GM18858 (cell line): ENCODE results near the gene SPTBN1.

Experiments
- ATAC-seq: cut with Tn5 transposase; IDR thresholded peaks from one replicate; pipeline ENCODE4 v1.9.1; 2021; ENCODE audit not compliant: unreplicated experiment

The SPTBN1 gene

DNA sequence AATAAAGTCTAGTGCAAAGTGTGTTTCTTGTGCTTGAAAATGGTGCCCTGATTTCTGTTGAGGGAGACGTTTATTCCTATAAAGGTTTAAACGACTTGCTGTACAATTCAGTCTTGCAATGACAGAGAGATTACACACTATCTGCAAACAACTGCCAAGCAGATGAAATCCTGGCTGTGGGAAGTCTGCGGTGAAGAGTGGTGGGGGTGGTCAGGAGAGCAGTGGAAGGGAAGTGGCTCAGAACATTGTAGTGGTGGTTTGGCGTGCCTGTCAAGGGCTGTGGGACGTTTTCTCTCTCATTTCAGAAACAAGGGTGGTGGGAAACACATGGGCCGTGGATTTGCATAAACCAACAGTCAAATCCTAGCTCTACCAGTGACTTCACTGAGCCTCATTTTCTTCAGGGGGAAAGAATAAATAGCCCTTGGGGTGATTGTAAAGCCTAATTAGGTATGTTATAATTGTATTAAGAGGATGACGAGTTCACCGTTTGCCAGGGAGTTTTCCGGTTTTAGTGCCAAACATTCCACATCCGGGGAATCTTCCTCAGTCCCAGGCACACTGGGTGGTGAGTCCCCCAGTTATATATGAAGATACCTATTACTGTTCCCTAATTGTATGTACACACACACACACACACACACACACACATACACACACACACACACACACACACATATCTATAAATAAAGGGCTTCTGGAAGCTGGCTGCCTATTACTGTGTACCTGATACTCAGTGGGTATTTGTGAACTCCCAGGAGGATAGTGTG lies 115.0 kb downstream of the SPTBN1 start:
- ATAC-seq = peak; percentile 56

DNA sequence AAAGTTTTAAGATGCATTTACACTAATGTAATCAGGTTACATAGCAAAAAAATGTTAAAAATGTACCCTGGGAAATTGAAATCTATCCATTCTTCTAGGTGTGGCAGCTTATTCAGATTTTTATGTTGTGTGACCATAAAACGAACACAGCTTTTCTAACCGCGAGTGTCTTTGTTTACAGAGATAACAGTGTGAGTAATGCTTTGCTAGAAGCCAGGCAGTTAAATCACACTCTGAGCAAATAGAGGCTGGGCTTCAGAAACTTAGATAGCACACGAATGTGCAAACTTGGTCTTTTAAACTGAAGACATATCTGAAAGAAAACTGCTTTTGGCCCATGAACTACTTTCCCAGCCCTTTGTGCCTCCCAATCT lies 116.1 kb downstream of the SPTBN1 start:
- no peak for ATAC-seq

DNA sequence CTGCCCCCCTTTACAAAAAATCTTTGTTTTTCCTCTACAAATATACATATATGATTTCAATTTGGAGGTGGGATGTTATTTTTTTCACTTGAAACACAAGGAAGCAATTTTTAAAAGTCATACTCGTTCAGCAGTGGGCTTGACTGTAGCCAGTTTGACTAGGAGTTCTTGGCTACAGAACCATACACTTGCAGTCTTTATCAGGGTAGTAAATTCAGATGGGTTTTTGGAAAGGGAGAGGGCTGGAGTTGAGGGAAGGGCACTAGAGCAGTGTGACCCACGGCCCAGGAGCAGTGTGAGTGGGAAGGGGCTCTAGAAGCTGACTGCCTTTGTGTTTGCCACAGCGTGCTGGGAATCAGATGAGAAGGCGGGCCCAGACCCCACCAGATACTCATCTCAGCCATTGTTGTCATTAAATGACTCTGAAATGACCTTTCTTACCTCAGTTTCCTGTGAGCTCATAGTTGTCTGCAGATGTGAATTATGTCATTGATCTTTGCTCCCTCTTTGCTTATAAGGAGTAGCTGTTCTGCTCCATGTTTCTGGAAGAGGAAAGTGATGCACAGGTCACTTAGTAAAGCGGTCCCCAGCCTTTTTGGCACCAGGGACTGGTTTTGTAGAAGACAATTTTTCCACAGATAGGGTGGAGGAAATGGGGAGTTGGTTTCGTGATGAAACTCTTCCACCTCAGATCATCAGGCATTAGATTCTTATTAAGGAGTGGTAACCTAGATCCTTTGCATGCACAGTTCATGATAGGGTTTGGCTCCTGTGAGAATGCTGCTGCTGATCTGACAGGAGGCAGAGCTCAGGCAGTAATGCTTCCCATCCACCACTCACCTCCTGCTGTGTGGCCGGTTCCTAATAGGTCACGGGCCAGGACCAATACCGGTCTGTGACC lies 116.8 kb downstream of the SPTBN1 start:
- no peak for ATAC-seq

DNA sequence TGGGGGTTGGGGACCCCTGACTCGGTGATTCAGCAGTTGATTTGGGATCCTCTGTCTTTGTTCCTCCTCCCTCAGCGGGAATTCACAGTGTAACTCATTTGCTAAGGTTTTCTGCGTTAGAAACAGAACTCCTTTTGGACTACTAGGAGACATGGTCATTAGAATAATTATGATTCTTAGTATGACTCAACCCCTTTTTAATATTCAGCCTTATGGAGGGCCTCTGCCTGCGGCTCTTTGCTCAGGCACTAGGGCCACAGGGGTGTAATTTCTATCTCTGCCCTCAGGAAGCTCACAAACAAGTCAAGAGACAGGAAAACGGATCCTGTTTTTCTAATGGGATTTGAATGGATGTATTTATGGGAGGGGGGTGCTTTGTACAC lies 117.4 kb downstream of the SPTBN1 start:
- no peak for ATAC-seq

DNA sequence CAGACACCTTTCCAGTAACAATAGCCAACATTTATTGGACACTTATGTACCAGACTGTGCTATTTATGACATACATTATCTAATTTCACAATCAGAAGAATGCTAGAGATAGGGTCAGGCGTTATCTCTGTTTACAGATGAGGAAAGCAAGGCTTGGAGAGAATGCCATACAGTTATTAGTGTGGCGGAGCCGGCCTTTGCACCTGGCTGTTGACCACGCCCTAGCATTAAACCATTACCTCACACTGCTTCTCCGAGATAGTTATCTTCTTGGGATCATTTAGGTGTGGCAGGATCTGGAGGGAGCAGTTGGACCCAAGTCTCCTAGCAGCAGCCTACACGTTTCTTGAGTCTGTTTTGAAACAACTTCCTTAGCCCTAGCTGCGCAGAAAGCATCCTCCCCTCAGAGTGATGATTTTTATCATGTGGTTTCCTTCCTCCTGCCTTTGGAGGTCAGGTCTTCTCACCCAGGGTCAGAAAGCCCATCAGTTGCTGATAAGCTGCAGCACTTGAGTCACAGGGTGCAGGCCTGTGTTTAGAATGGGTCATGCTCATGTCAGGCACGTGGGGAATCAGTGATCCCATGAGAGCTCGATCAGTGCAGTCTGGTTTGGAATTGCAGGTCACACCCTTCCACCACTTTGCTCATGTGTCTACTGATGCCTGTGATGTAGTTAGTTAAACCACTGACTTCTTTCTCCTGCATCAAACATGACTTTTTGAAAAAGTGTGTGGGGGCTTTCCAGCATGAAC lies 118.2 kb downstream of the SPTBN1 start:
- peak; percentile 28 for ATAC-seq

DNA sequence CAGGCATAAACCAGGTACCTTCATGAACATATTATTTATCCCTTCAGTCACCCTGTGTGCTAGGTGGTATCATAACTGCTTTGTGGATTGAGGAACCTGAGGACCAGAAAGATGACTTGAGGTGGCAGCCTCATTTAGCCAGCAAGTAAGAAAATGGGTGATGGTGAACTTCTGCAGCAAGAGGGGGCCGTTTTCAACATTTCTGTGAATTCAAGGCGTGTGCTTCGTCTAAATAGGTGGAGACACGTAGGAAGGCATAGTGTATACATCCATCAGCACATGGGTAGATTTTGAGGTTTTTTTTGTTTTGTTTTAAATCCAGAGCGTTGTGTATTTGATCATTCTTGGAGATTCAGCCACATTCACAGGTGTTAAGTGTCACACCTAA lies 118.7 kb downstream of the SPTBN1 start:
- no peak for ATAC-seq

DNA sequence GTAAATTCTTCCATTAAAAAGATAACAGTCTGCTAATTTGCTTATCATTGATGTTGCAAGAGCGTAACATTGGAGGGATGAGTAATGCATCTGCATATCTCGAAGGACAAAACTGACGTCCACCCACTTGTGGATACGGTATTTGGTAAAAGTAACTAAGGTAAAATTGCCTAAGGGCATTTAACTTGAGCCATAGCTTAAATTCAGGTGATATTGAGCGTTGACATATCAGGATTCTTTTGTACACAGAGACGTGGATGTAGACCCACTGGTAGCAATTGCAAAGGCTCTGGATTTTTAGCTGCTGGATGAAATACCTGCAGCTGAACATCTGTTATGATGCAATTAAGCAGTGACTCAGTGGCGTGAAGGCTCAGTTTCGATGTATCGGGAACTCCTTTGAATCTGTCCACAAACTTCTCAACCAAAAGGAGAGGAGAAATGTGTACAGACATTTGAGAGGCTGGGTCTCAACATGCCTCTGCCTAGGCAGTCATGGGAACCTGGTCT lies 119.3 kb downstream of the SPTBN1 start:
- no peak for ATAC-seq

DNA sequence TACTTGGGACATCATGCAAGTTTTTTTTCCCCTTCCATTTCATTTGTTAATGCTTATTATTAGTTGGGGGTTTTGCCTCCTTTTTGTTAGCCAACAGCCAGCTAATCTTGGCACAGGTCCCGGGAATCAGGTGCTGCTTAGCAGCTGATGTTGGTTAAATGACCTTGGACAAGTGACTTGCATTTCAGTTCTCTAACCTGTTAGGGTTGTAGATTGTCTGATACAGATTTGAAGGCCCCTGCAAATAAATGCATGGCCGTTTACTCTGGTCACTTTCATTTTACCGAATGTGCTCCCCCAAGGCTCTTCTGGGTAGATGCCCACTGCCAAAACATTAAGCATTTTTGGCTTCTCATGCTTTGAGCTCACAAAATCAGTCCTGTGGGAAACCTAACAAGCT lies 120.9 kb downstream of the SPTBN1 start:
- no peak for ATAC-seq

DNA sequence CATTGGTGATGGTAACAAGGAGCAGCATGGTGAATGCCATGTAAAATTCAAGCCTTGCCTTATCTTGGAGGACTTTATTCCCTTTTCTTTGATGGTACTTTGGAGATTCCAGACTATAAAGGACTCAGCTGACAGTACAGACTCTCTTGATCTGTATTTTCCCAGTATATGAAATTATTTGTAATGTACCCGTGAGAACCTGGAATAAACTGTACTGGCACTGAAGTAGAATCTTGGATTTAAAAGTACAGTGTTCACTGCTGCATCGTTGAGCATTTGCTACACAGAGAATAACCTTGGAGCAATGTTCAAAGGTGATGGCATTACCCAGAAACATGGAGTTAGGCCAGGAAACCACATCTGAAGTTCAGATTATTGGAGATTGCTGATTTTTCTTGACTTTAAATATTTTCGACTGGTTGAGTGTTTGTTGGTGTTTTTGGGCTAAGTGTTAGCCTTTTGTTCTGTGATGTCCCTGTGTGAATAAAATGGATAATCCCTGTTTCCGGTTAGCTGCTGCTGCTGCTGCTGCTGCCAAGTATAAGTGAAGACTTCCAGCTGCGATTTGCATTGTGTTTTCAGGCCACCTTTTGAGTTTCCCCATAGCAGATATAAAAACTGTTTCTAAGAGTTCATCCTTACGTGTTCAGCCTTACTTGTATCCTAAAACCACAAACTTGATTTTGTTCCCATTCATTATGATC lies 122.0 kb downstream of the SPTBN1 start:
- ATAC-seq = no peak

DNA sequence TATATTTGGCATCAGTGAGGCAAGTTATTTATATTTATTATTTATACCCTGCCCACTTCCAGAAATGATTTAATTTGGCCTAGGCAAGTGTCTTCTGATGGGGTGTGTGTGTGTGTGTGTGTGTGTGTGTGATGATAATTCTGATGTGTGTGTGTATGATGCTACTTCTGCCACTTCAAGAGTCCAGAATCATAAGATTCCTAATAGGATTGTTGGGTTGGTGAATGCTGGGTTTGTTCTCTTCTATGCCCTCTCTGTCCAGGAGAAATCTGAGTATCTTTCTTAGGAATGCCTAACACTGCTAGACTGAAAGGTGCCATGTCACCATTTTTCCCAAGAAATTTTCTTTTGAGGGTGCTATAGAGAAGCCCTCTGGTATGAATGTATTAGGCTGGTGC lies 122.5 kb downstream of the SPTBN1 start:
- ATAC-seq = no peak

DNA sequence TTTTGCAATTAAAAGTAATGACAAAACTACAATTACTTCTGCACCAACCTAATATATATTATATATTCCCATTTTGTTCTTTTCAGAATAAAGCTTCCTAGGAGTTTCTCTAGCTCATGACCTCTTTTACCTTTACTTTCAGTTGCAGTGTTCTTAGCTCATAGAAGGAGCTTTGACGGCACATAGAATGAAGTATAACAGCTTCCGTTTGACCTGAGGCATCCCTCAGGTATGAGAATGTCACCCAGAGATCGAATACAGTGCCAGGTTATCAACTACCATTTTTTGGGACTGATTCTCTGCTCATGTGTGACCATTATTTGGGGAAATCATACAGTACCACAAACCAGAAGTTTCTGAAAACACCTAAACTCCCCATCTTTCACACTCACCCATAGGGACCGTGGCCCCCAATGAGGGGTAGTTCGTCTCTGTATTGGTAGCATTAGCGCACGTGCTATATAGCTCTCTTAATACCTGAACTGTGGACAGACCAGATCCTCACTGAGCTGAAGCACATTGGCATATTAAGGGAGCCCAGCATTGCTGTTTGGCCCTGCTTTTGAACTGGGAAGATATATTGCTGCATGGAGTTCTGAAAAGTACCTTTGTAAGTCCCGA lies 123.0 kb downstream of the SPTBN1 start:
- ATAC-seq = no peak

DNA sequence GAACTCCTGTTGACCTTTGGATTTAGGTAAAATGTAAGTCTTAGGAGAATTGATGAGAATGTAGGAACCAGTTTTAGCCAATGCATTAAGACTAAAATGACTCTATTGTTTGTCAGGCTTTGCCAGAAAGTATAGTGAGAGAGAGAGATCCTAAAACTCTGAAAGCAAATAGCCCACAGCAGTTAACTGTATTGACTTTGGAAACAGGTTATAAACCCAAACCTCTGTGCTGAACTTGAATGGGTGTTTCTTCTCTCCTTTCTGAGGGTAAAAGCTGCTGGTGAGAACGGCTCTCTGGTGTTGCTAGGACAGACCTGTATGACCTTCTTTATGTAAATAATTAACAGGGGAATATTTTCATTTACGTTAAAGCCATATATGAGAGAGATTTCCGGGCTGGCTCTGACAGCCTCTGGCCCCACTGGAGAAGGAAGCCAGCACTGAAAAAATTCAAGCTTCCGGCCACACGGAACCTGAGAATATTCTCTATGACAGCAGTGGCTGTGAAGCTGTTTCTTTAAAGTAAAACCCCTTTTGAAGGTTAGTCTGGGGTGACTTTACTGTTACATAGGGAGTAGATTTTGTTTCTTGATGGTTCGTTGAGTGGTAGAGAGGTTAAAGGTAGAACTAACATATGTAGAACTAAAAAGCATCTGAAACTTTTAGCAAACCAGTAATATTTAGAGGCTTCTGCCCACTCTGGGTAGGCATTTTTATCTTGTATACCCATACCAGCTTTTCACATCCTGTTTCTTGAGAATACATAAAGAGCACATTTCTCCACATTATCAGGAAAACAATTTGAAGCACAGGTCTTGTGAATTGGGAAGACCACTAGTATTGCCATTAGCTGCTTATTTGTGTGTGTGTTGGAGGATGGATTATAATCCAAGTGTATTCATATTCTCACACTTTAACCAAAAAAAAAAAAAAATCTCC lies 123.8 kb downstream of the SPTBN1 start:
- ATAC-seq = peak; percentile 73

DNA sequence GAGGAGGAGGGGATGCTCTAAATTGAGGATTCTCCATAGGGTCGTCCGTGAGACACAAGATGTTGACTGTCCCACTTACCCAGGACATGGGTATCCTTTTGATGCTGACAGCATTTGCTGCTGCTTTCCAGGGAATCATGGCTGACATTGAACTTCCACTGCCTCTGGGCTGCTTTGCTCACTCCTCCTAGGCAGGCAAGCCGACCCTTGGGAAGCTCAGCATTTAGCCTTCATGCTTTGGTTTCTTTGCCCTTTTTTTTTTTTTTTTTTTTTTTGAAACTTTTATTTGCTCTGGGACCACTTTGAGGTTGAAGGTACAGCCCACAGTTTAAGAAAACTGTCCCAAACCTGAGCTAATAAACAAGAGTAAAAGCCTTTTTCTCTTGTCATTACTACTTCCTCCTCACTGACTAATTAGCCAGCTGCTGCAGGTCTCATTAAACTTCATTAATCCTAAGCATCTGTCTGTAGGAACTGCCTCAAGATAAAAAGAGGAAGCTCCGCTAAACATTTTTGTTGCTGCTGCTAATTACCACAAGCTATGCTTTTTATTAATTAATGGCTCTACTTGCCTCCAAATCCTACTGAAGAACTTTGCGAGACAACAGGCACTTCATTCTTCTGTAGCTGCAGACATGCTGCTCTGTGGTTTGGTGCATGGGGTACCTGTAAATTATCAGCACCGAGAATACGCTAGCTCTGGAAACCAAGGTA lies 125.4 kb downstream of the SPTBN1 start:
- no peak for ATAC-seq

DNA sequence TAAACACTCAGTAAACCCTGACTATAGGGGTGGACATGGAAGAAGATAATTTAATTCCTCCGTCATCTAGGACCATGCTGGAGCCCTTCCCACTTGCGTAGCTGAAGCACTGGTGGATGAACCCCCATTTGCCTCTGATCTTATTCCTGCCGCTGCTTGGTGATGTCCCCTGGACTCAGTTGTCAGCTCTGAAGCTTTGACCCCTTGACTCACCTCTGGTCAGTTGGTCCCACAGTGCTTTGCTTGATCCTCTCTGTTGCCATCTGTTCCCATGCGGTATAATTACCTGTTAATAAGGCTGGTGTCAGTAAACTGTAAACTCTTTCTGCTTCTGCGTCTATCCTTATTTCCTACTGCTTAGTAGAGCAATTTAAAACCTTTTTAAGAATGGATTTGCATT lies 126.9 kb downstream of the SPTBN1 start:
- no peak for ATAC-seq

DNA sequence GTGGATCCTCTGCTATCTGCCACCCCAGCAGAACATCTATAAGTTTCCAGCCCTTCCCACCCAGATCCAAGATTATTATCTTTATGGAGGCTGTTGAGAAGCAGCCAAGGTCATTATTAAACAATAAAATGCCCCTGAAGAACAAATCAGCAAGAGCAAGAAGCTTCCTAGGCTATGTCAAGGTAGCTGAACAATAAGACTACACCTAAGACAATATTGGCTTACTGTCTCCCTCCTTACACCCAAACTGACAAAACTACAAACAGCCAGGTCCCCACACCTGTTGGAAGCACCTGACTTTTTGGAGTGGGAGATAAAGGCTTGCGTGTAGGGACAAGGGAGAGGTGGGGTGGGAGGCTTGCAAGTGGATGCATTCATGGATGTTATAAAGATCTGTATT lies 128.5 kb downstream of the SPTBN1 start:
- ATAC-seq = no peak

DNA sequence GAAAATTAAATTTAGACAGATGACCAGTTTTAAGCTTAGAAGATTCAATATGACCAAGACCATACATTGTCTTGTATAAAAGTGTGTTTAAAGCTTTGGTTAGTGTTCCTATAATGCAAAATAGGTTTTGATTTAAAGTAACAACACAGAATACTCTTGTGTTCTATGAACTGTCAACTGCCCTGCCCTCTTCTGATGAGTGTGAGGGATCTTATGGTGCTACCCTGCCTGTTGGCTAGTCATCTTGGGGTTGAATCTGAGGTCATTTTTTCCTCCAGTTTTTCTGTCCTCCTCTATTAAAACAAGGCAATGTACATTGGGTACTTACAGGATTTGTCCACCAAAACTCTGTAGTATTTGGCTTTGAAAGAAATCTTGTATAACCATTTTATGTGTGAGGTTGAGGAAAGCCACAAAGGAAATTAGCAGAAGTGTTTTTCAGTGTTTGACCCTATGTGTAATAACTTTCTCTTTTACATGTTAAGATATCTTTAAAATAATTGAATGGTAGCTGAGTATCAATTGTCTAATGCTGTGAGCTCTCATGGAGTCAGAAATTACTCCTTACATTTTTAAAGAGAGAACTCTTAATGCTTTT lies 129.1 kb downstream of the SPTBN1 start:
- no peak for ATAC-seq

DNA sequence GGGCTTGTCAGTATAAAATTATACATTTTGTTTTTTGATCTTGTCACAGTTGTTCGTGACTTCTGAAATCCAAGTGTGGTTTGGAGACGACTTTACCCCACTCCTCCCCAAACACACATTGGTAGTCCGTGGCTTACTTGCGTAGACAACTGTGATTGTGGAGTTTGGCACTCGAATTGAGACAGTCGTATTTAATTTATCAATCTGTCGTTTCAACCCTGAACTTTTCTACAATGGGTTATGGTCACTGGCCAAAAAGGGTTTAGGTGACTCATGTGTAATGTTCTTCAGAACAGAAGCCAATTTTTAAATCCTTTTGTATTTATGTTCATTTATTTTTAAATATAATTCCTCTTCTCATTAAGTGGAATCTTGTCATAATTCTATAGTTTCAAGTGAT lies 129.9 kb downstream of the SPTBN1 start:
- no peak for ATAC-seq

DNA sequence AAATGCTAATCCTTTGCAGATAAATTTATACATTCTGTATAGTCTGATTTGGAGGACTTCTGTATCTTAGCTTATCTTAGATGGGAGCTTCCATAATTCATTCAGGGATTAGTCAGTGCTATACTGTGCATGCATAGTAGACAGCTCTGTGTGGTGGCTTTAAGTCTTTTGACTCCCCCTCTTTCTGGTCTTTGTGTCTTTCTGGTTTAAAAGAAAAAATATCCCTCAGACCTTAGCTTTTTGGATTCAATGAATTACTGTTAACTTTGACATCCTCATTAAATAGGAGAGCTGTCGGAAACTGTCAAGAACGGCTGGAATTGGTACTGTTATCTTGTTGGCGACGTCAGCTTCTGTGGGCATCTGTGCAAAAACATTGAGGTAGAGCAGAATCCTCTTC lies 130.4 kb downstream of the SPTBN1 start:
- ATAC-seq = no peak
